Measurements from ENCODE around the gene SOX12. TPM values are rescaled to one million over a fixed set of nuclear protein-coding genes. Genes with fewer than 3 reads are reported as not detected.

The SOX12 gene
- polyA plus RNA-seq, 3 donors, result 0.03 to 0.51 (median 0.12) TPM

- no peak for DNase-seq
- no peak for TF ChIP-seq CTCF (IDR thresholded peaks at IDR 0.05)
- Mint-ChIP-seq H3K9me3 (peaks cover 0 to 6% (median 0%) of the 10 kb centered on the region in 7 donors), H3K27ac (peak overlapping the region in 1 of 7 donors; percentile 39), H3K27me3 (ENCODE audit: low read depth in 3 of 3) (peaks cover 7 to 25% (median 18%) of the 10 kb centered on the region in 3 donors), H3K4me3 (peak overlapping the region; percentile 11 to 84), H3K4me1 (peaks cover 47% of the 10 kb centered on the region), H3K36me3 (no peaks in the 10 kb centered on the region)
- Histone ChIP-seq H3K9ac (ENCODE audit: insufficient read depth, low read length, poor library complexity, severe bottlenecking) (no peak overlapping the region), H3K4me3 (replicated peaks in 1 of 3; ENCODE audit: low read depth in 2 of 3, low read length in 3 of 3) (no peak overlapping the region), H3K27me3 (ENCODE audit: control insufficient read depth in 2 of 2, insufficient read depth in 2 of 2, low read length in 2 of 2) (peaks cover 4 to 13% of the 10 kb centered on the region in 2 donors), H3K36me3 (replicated peaks in 1 of 2; ENCODE audit: control insufficient read depth in 1 of 2, insufficient read depth in 2 of 2, low read length in 2 of 2) (no peaks in the 10 kb centered on the region), H3K79me2 (ENCODE audit: insufficient read depth, low read length) (no peaks in the 10 kb centered on the region), H3K4me2 (replicated peaks; ENCODE audit: extremely low read depth, low read length, poor library complexity, severe bottlenecking) (no peak overlapping the region), H3K4me1 (ENCODE audit: control insufficient read depth in 1 of 2, insufficient read depth in 2 of 2, low read length in 2 of 2) (peaks cover 41 to 49% of the 10 kb centered on the region in 2 donors), H3K9me3 (replicated peaks in 1 of 2; ENCODE audit: control insufficient read depth in 1 of 2, insufficient read depth in 1 of 2, low read length in 2 of 2) (no peaks in the 10 kb centered on the region), H4K20me1 (ENCODE audit: insufficient read depth, low read length) (no peaks in the 10 kb centered on the region), H2AFZ (ENCODE audit: insufficient read depth, low read depth, low read length, poor library complexity, severe bottlenecking) (no peak overlapping the region), H3K27ac (ENCODE audit: low read depth in 1 of 2, low read length in 2 of 2) (no peak overlapping the region)
- 60% methylated on average over 12 of the region's 31 CpGs for WGBS (ENCODE audit: insufficient coverage)
- intact Hi-C loops (cut with micrococcal nuclease), result no loop called here
Measured at GRCh38 chr20:328027-328974, 2.9 kb downstream of the SOX12 start.

GRCh38 chr20:328975-329695 is 3.8 kb downstream of the SOX12 start:
- Histone ChIP-seq H3K36me3 (replicated peaks in 1 of 2; ENCODE audit: control insufficient read depth in 1 of 2, insufficient read depth in 2 of 2, low read length in 2 of 2) (no peaks in the 10 kb centered on the region), H3K4me2 (replicated peaks; ENCODE audit: extremely low read depth, low read length, poor library complexity, severe bottlenecking) (no peak overlapping the region), H3K79me2 (ENCODE audit: insufficient read depth, low read length) (no peaks in the 10 kb centered on the region), H3K9ac (ENCODE audit: insufficient read depth, low read length, poor library complexity, severe bottlenecking) (no peak overlapping the region), H3K4me3 (replicated peaks in 1 of 3; ENCODE audit: low read depth in 2 of 3, low read length in 3 of 3) (no peak overlapping the region), H3K27ac (ENCODE audit: low read depth in 1 of 2, low read length in 2 of 2) (no peak overlapping the region), H3K27me3 (ENCODE audit: control insufficient read depth in 2 of 2, insufficient read depth in 2 of 2, low read length in 2 of 2) (peaks cover 4 to 13% of the 10 kb centered on the region in 2 donors), H4K20me1 (ENCODE audit: insufficient read depth, low read length) (no peaks in the 10 kb centered on the region), H3K4me1 (ENCODE audit: control insufficient read depth in 1 of 2, insufficient read depth in 2 of 2, low read length in 2 of 2) (peaks cover 35 to 44% of the 10 kb centered on the region in 2 donors), H2AFZ (ENCODE audit: insufficient read depth, low read depth, low read length, poor library complexity, severe bottlenecking) (no peak overlapping the region), H3K9me3 (replicated peaks in 1 of 2; ENCODE audit: control insufficient read depth in 1 of 2, insufficient read depth in 1 of 2, low read length in 2 of 2) (no peaks in the 10 kb centered on the region)
- intact Hi-C loops (cut with micrococcal nuclease), result no loop called here
- peaks cover 43% of the 10 kb centered on the region for H3K4me1 Mint-ChIP-seq
- no peak for TF ChIP-seq CTCF (IDR thresholded peaks at IDR 0.05)
- H3K4me3 Mint-ChIP-seq, result peak overlapping the region in 1 of 2 donors; percentile 11
- WGBS (ENCODE audit: insufficient coverage), result 55% methylated on average over 6 of the region's 7 CpGs
- peaks cover 0 to 6% (median 0%) of the 10 kb centered on the region in 7 donors for H3K9me3 Mint-ChIP-seq
- H3K27ac Mint-ChIP-seq, result peak overlapping the region in 1 of 7 donors; percentile 39
- no peak for DNase-seq
- no peaks in the 10 kb centered on the region for H3K36me3 Mint-ChIP-seq
- peaks cover 7 to 25% (median 18%) of the 10 kb centered on the region in 3 donors for H3K27me3 Mint-ChIP-seq (ENCODE audit: low read depth in 3 of 3)
